ENCODE results near the gene SPG11.

DNA sequence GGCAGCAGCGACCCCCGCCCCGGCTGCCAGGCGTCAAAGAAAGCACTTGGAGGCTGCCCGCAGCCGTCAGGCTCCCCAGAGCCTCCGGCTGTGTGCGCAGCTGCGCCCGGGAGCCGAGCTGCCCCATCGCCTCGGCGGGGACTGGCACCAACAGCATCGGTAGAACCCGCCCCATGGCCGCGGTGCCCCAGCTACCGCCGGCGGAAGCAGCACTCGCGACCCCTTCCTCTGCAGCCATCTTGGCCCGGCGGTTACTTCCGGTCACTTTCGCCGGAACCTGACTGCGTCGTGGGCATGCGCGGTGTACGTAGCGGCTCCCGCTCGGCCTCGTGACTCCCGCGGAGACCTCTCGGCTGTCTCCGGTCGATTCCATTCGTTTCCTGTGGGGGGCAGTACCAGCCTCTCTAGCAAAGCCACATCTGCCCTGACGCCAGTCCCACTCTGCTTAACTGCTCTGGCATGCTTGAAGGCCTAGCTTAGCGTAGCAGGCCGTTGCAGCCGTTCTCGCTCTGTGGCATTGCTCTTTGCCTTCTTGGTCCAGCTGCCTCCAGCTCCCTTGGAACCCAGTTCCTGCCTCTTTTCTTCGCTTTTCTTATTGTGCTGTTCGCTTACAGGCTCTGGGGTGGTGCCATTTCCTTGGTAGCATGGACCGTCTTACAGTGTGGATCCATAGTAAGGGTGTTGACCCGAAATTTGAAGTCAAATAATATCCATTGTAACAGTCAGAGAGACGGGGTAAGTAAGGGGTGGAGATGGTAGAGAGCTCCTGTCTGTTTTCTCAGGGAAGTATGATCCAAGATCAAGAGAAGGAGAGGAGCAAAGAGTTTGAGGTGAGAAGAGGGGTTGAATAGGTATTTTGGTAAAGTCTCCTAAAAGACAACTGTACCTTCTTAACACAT lies at the start of gene SPG11:
- TF ChIP-seq SUZ12 (IDR thresholded peaks at IDR 0.05; ENCODE audit: extremely low read depth, insufficient read depth, insufficient read length) (no peak), ZNF274 (IDR thresholded peaks at IDR 0.05; ENCODE audit: low read depth, low read length) (no peak)

Measured in NT2/D1 (cell line).